SK-N-SH (cell line): ENCODE results near the gene FAM168A. TPM values are rescaled to one million over a fixed set of nuclear protein-coding genes. Genes with fewer than 3 reads are reported as not detected.

Source experiments
- CTCF ChIA-PET: fragments of 300-600, 350-600 bp; formaldehyde crosslinking; extraction: SDS; loops from one replicate; lab custom pipeline; 2021; lab: Yijun Ruan, JAX
- POLR2A ChIA-PET: fragments of 350-600 bp; sonication (Branson Sonifier 250); formaldehyde crosslinking; extraction: SDS; loops from one replicate; lab custom pipeline; 2020; ENCODE audit warnings: antibody characterized with exemption, inconsistent platforms; lab: Yijun Ruan, JAX
- DNase-seq: peaks from one replicate; pipeline ENCODE4 v3.0.0; 2012
- H2AFZ ChIP-seq: fragments of 200-600 bp; sonication (generic); 2 replicates; pipeline ENCODE4 v1.8.1; 2016; ENCODE audit warnings: antibody characterized with exemption, mild to moderate bottlenecking, low read depth
- H3F3A ChIP-seq: fragments of 200-600 bp; sonication (generic); replicated peaks from 2 replicates; pipeline ENCODE3; 2016; ENCODE audit warnings: antibody characterized with exemption, mild to moderate bottlenecking; ENCODE audit not compliant: insufficient read depth
- H3K27ac ChIP-seq, 2 experiments: fragments of 200-500 bp in 1 of 2; fragments of 200-600 bp in 1 of 2; sonication (Bioruptor generic) in 1 of 2; sonication (generic), shearing (Covaris generic) in 1 of 2; 2 replicates each; pipeline versions ENCODE4 v1.5.1 to v1.6.1; 2014 to 2016; ENCODE audit warnings: low read depth in 2 of 2, inconsistent platforms in 1 of 2, low read length in 1 of 2, mild to moderate bottlenecking in 1 of 2, mixed read lengths in 1 of 2
- H3K27me3 ChIP-seq: fragments of 200-600 bp; sonication (generic), shearing (Covaris generic); 2 replicates; pipeline ENCODE4 v1.6.1; 2016; ENCODE audit warnings: mixed run types; ENCODE audit not compliant: insufficient read depth
- H3K36me3 ChIP-seq, 2 experiments: fragments of 200-500 bp in 1 of 2; fragments of 200-600 bp in 1 of 2; sonication (Bioruptor generic) in 1 of 2; sonication (generic) in 1 of 2; replicated peaks in 1 of 2; 2 replicates each; pipeline versions ENCODE3 to v1.5.1; 2014 to 2016; ENCODE audit warnings: low read length in 1 of 2, mild to moderate bottlenecking in 1 of 2; ENCODE audit not compliant: insufficient read depth in 2 of 2, control insufficient read depth in 1 of 2
- H3K4me1 ChIP-seq, 2 experiments: fragments of 200-500 bp in 1 of 2; fragments of 200-600 bp in 1 of 2; sonication (Bioruptor generic) in 1 of 2; sonication (generic), shearing (Covaris generic) in 1 of 2; 2 replicates each; pipeline versions ENCODE4 v1.5.1 to v1.6.1; 2014 to 2016; ENCODE audit warnings: low read depth in 1 of 2, low read length in 1 of 2, mixed run types in 1 of 2; ENCODE audit not compliant: insufficient read depth in 2 of 2, control insufficient read depth in 1 of 2
- H3K4me2 ChIP-seq: fragments of 200-600 bp; sonication (generic), shearing (Covaris generic); 2 replicates; pipeline ENCODE4 v1.6.1; 2017; ENCODE audit warnings: mixed run types
- H3K4me3 ChIP-seq, 2 experiments: fragments of 200-500 bp in 1 of 2; fragments of 200-600 bp in 1 of 2; sonication (Bioruptor generic) in 1 of 2; sonication (generic), shearing (Covaris generic) in 1 of 2; 2 replicates each; pipeline versions ENCODE4 v1.5.1 to v1.8.1; 2014 to 2016; ENCODE audit warnings: low read depth in 2 of 2, inconsistent platforms in 1 of 2, low read length in 1 of 2, mild to moderate bottlenecking in 1 of 2, mixed read lengths in 1 of 2, moderate library complexity in 1 of 2
- H3K79me2 ChIP-seq: fragments of 200-600 bp; sonication (generic); 2 replicates; pipeline ENCODE4 v1.8.1; 2017; ENCODE audit warnings: mild to moderate bottlenecking; ENCODE audit not compliant: insufficient read depth
- H3K9ac ChIP-seq: fragments of 200-600 bp; sonication (generic); 2 replicates; pipeline ENCODE4 v1.6.1; 2017; ENCODE audit warnings: mixed run types
- H3K9me2 ChIP-seq: fragments of 200-600 bp; sonication (generic); 2 replicates; pipeline ENCODE4 v1.6.1; 2017; ENCODE audit warnings: mixed run types
- H3K9me3 ChIP-seq: fragments of 200-600 bp; sonication (generic); 2 replicates; pipeline ENCODE4 v1.6.1; 2017; ENCODE audit warnings: mixed run types, mild to moderate bottlenecking, moderate library complexity
- H4K20me1 ChIP-seq: fragments of 200-600 bp; sonication (generic); 2 replicates; pipeline ENCODE4 v1.6.1; 2017; ENCODE audit warnings: mild to moderate bottlenecking, mixed run types; ENCODE audit not compliant: insufficient read depth
- CHD2 ChIP-seq: fragments of 150-350 bp; IDR thresholded peaks from 2 replicates; pipeline ENCODE4 v1.6.1; 2018; ENCODE audit warnings: low read length; ENCODE audit not compliant: partially characterized antibody
- ELF1 ChIP-seq: IDR thresholded peaks from 2 replicates; pipeline ENCODE4 v1.4.0; 2012
- EP300 ChIP-seq, 2 experiments: IDR thresholded peaks; 2 replicates each; pipeline versions ENCODE4 v1.4.0 to v1.6.1; 2012; ENCODE audit warnings: borderline replicate concordance in 1 of 2, low read depth in 1 of 2, low read length in 1 of 2
- EZH2phosphoT487 ChIP-seq: fragments of 200-600 bp; sonication (generic); IDR thresholded peaks from 2 replicates; pipeline ENCODE4 v1.6.1; 2017; ENCODE audit warnings: low read depth, mixed run types, mild to moderate bottlenecking, antibody characterized with exemption, moderate library complexity, borderline replicate concordance
- GATA2 ChIP-seq: sonication (generic); formaldehyde crosslinking; IDR thresholded peaks from 2 replicates; pipeline ENCODE4 v1.5.0; 2020; ENCODE audit warnings: mild to moderate bottlenecking, missing genetic modification reagents
- MEF2A ChIP-seq: IDR thresholded peaks from 2 replicates; pipeline ENCODE4 v1.4.0; 2012; ENCODE audit warnings: low read depth, borderline replicate concordance
- NFIC ChIP-seq: IDR thresholded peaks from 2 replicates; pipeline ENCODE4 v1.4.0; 2012; ENCODE audit warnings: borderline replicate concordance
- NRF1 ChIP-seq: IDR thresholded peaks from 2 replicates; pipeline ENCODE4 v1.6.1; 2012; ENCODE audit warnings: low read depth, mild to moderate bottlenecking, low read length
- RCOR1 ChIP-seq: fragments of 150-350 bp; IDR thresholded peaks from 2 replicates; pipeline ENCODE4 v1.6.1; 2017; ENCODE audit warnings: antibody characterized with exemption, low read length
- RFX5 ChIP-seq: IDR thresholded peaks from 2 replicates; pipeline ENCODE4 v1.6.1; 2012; ENCODE audit warnings: mild to moderate bottlenecking, improper control_type of control experiment, low read length
- RXRA ChIP-seq: IDR thresholded peaks from 2 replicates; pipeline ENCODE4 v1.4.0; 2012; ENCODE audit warnings: low read depth, mild to moderate bottlenecking, borderline replicate concordance
- SMC3 ChIP-seq: IDR thresholded peaks from 2 replicates; pipeline ENCODE4 v1.6.1; 2012; ENCODE audit warnings: low read depth, low read length, improper control_type of control experiment
- TAF1 ChIP-seq: IDR thresholded peaks from 2 replicates; pipeline ENCODE4 v1.6.1; 2012; ENCODE audit warnings: low read depth, mild to moderate bottlenecking, low read length, moderate library complexity, borderline replicate concordance
- YY1 ChIP-seq: IDR thresholded peaks from 2 replicates; pipeline ENCODE4 v1.4.0; 2012; ENCODE audit warnings: low read depth, mild to moderate bottlenecking
- WGBS: methylation state at CpG from one replicate; pipeline ENCODE4 v1.1.6; 2017; ENCODE audit warnings: low lambda C conversion rate; 5-methylcytosine and 5-hydroxymethylcytosine counted together
- polyA plus RNA-seq, 3 experiments: library from polyadenylated mRNA; depleted of rRNA; stranded (reverse); fragments of >200 nt; gene quantifications; 2 replicates each; pipeline ENCODE4 v1.2.3, GENCODE V29; 2012
- TF ChIP-seq, protein P1 (sequence below): IDR thresholded peaks from 2 replicates; pipeline ENCODE4 v1.4.0; 2012; ENCODE audit warnings: low read depth
- TF ChIP-seq, protein P2 (sequence below): IDR thresholded peaks from 2 replicates; pipeline ENCODE4 v1.6.1; 2012; ENCODE audit warnings: mild to moderate bottlenecking, low read depth, low read length, moderate library complexity
- TF ChIP-seq, protein P3 (sequence below): IDR thresholded peaks from 2 replicates; pipeline ENCODE4 v1.4.0; 2012; ENCODE audit warnings: low read depth, borderline replicate concordance
- TF ChIP-seq, protein P4 (sequence below): fragments of 150-350 bp; IDR thresholded peaks from 2 replicates; pipeline ENCODE4 v1.6.1; 2016; ENCODE audit warnings: mild to moderate bottlenecking, low read depth, low read length

Gene FAM168A
- polyA plus RNA-seq, 1 of the 3 experiments (the other 2 are of a cell fraction) = 17.8 TPM

DNA sequence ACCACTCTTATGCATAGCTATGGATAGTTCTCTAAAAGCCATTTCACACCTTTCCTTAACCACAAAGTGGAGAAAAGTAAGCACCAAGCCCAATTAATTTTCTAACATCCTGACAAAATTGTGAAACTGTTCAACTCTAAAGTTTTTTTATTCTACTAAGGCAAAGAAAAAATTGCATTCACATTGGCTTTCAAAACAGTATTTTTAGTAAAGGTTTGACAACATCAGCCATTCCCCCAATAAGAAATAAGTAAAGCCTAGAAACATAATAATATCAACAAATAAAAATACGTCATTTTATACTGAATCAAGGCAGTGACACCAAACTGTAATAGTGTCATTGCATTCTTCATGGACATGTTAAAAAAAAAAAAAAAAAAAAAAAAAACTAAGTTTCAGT is 11.1 kb downstream of the FAM168A start:
- H3K9me2 ChIP-seq = no peaks in the 10 kb centered on the region
- TF ChIP-seq NRF1 (no peak), MEF2A (no peak), YY1 (no peak), EP300 (IDR thresholded peaks at IDR 0.05; ENCODE audit: borderline replicate concordance in 1 of 2, low read depth in 1 of 2, low read length in 1 of 2) (no peak), GATA2 (CRISPR knock-in tag) (no peak)
- TF ChIP-seq, protein P1, sequence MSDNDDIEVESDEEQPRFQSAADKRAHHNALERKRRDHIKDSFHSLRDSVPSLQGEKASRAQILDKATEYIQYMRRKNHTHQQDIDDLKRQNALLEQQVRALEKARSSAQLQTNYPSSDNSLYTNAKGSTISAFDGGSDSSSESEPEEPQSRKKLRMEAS = no peak
- TF ChIP-seq, protein P2, sequence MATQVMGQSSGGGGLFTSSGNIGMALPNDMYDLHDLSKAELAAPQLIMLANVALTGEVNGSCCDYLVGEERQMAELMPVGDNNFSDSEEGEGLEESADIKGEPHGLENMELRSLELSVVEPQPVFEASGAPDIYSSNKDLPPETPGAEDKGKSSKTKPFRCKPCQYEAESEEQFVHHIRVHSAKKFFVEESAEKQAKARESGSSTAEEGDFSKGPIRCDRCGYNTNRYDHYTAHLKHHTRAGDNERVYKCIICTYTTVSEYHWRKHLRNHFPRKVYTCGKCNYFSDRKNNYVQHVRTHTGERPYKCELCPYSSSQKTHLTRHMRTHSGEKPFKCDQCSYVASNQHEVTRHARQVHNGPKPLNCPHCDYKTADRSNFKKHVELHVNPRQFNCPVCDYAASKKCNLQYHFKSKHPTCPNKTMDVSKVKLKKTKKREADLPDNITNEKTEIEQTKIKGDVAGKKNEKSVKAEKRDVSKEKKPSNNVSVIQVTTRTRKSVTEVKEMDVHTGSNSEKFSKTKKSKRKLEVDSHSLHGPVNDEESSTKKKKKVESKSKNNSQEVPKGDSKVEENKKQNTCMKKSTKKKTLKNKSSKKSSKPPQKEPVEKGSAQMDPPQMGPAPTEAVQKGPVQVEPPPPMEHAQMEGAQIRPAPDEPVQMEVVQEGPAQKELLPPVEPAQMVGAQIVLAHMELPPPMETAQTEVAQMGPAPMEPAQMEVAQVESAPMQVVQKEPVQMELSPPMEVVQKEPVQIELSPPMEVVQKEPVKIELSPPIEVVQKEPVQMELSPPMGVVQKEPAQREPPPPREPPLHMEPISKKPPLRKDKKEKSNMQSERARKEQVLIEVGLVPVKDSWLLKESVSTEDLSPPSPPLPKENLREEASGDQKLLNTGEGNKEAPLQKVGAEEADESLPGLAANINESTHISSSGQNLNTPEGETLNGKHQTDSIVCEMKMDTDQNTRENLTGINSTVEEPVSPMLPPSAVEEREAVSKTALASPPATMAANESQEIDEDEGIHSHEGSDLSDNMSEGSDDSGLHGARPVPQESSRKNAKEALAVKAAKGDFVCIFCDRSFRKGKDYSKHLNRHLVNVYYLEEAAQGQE = no peak
- H3K9me3 ChIP-seq = no peaks in the 10 kb centered on the region
- DNase-seq = no peak
- H2AFZ ChIP-seq = no peak overlapping the region
- peaks cover 15% of the 10 kb centered on the region for H3F3A ChIP-seq
- H3K79me2 ChIP-seq = peaks cover 91% of the 10 kb centered on the region
- no peaks in the 10 kb centered on the region for H3K27me3 ChIP-seq
- H3K36me3 ChIP-seq = peaks cover 0 to 7% of the 10 kb centered on the region in 2 experiments
- no peak overlapping the region for H3K4me2 ChIP-seq
- ChIA-PET POLR2A (no interaction called here), CTCF (no interaction called here)
- no peaks in the 10 kb centered on the region; a peak in 1 of 4 replicates for H3K4me1 ChIP-seq
- H4K20me1 ChIP-seq = peaks cover 19% of the 10 kb centered on the region
- H3K27ac ChIP-seq = no peak overlapping the region
- no peak overlapping the region for H3K9ac ChIP-seq
- no peak overlapping the region for H3K4me3 ChIP-seq
- WGBS = 95% methylated on average over 1 of the region's 1 CpG

DNA sequence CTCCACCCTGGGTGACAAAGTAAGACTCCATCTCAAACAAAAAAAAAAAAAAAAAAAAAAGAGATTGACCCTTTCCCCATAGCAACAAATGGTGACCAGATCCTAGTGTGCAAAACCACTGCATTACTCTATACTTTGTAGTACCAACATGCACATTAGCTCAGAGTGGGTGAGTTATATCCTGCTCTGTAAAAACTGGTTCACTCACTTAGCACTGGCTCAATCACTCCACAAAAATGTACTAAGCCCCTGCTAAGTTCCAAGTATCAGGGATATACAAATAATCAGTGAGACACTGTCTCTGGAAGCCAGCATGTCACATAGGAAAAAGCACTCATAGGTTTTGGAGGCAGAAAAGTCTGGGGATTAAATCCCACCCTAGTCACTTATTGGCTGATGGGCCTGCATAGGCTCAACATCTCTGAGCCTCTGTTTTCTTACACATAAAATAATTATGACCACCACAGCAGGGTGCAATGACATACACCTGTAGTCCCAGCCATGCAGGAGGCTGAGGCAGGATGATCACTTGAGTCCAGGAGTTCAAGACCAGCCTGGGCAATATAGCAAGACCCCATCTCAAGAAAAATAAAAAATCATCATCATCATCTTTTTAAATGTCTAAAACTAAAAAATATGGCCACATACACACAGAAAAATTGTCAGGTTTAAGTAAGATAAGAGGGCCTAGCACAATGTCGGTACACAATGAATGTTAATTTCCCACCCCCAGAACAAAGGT is 11.9 kb downstream of the FAM168A start:
- Histone ChIP-seq H4K20me1 (peaks cover 19% of the 10 kb centered on the region), H3K4me1 (no peaks in the 10 kb centered on the region; a peak in 1 of 4 replicates), H3K4me2 (no peak overlapping the region), H3K9ac (no peak overlapping the region), H3K4me3 (no peak overlapping the region), H3K79me2 (peaks cover 90% of the 10 kb centered on the region), H3K36me3 (peaks cover 0 to 7% of the 10 kb centered on the region in 2 experiments), H3K27me3 (no peaks in the 10 kb centered on the region), H2AFZ (no peak overlapping the region), H3K27ac (peak overlapping the region in 1 of 2 experiments; percentile 24; a peak in 1 of 4 replicates), H3F3A (peaks cover 15% of the 10 kb centered on the region), H3K9me2 (no peaks in the 10 kb centered on the region), H3K9me3 (no peaks in the 10 kb centered on the region)
- WGBS = 96% methylated on average over 1 of the region's 1 CpG
- no peak for DNase-seq
- CTCF ChIA-PET = no interaction called here
- TF ChIP-seq SMC3 (no peak), CHD2 (no peak), NRF1 (no peak), RXRA (no peak), RCOR1 (no peak), NFIC (no peak), RFX5 (no peak), TAF1 (no peak), ELF1 (no peak), EZH2phosphoT487 (no peak), YY1 (no peak)
- TF ChIP-seq, protein P3, sequence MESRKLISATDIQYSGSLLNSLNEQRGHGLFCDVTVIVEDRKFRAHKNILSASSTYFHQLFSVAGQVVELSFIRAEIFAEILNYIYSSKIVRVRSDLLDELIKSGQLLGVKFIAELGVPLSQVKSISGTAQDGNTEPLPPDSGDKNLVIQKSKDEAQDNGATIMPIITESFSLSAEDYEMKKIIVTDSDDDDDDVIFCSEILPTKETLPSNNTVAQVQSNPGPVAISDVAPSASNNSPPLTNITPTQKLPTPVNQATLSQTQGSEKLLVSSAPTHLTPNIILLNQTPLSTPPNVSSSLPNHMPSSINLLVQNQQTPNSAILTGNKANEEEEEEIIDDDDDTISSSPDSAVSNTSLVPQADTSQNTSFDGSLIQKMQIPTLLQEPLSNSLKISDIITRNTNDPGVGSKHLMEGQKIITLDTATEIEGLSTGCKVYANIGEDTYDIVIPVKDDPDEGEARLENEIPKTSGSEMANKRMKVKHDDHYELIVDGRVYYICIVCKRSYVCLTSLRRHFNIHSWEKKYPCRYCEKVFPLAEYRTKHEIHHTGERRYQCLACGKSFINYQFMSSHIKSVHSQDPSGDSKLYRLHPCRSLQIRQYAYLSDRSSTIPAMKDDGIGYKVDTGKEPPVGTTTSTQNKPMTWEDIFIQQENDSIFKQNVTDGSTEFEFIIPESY = no peak
- TF ChIP-seq, protein P4, sequence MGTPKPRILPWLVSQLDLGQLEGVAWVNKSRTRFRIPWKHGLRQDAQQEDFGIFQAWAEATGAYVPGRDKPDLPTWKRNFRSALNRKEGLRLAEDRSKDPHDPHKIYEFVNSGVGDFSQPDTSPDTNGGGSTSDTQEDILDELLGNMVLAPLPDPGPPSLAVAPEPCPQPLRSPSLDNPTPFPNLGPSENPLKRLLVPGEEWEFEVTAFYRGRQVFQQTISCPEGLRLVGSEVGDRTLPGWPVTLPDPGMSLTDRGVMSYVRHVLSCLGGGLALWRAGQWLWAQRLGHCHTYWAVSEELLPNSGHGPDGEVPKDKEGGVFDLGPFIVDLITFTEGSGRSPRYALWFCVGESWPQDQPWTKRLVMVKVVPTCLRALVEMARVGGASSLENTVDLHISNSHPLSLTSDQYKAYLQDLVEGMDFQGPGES = no peak
- TF ChIP-seq, protein P1 = no peak
- POLR2A ChIA-PET = no interaction called here
